Stimulated activated CD8-positive, alpha-beta memory T cell treated with anti-CD3 and anti-CD28 coated beads, Interleukin-4, amount 100 ng/mL, for 48 hours (primary cell): ENCODE results near the gene NMNAT2.

Source experiments
- DNase-seq: peaks from one replicate; pipeline ENCODE4 v3.0.0-alpha.2; 2020

The NMNAT2 gene

DNA sequence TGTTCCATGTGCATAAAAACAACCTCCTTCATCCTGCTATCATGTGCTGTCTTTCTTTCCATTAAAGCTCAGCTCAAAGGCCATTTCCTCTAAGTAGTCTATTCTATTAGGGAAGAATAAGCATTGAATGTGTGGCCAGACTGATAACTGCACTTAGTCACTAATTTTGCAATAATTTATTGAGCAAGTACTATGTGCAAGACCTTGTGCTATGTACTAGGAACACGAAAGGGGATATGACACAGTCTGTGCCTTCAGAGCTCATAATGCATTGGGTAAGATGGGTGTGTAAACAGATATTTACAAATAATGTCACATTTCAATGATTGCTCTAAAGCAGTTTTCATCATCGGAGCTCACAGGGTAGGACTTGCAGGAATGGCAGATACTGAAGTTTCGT, 54.2 kb downstream of the NMNAT2 start:
- DNase-seq = no peak

DNA sequence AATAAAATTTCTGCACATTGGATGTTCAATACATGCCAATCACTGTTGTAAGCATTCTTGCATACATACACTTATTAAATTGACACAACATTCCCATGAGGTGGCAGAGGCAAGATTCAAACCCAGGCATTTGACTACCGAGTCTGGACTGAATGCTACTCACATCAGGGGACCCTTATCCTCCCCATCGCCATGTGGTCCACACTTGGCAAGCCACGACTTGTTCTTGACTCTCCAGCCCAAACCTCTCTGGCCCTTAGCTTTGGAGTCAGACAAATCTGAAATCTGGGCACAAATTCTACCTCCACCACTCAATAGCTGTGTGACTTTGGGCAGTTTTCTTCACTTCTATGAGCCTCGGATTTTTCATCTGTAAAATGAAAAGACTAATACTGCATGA, 57.1 kb downstream of the NMNAT2 start:
- DNase-seq = no peak

DNA sequence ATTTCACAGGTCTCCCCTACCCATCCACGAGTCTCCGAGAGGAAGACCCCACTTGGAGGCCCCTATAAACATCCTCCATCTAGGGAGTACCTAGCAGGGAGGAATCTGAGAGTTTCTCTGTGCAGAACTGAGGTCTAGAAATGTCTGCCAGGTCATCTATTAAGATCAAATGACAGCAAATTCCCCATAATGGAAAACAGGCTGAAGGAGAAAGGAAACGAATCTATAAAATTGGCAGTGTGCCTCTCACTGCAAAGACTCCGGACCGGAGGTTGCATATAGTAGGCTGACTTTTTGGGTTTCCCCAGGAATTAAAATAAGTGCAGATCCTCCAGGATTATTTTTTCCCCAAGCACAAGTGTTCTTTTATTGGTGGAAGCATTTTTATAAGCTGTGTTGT, 57.7 kb downstream of the NMNAT2 start:
- DNase-seq = no peak

DNA sequence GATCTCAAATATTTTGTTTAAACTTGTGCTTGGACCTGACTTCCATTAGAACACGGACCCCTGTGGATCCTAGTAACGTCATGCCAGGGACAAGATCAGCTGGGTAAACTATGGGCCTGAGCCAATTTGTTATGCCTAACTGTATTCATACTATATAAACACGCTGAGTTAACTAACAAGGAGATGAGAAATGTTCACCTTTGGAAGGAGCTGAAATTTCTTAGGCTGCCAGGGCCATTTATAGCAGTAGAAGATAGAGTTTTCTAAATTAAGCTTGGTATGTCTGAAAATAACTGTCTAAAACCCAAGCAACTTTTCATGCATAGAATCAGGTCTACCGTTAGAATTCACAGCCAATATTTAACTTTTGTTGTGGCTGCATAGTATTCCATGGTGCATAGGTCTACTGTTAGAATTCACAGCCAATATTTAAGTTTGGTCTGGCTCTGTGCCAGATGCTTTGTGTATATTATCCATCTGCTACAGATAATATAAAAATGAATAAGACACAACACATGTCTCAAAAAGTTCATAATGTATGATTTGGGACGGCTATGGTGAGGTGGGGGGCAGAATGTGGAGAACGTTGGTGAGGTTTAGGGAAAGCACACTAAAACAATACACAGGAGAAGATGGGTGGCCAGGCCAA, 61.5 kb downstream of the NMNAT2 start:
- DNase-seq = no peak

DNA sequence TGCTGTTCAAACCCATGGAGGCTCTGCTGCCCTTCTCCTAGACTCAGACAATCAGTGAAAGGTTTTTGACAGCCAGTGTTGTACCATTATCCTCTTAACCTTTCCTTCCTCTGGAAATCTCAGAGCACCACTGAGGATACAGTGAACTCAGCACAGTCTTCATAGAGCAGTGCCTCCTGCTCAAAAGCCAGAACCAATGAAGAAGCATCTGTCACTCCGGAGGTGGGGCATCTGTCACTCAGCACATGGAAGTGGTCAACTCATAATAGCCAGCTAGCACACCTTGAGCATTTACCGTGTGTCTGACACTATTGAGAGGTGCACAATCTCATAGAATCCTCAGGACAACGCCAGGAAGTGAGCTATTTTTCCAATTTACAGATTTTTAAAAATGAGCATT, 62.4 kb downstream of the NMNAT2 start:
- DNase-seq = no peak

DNA sequence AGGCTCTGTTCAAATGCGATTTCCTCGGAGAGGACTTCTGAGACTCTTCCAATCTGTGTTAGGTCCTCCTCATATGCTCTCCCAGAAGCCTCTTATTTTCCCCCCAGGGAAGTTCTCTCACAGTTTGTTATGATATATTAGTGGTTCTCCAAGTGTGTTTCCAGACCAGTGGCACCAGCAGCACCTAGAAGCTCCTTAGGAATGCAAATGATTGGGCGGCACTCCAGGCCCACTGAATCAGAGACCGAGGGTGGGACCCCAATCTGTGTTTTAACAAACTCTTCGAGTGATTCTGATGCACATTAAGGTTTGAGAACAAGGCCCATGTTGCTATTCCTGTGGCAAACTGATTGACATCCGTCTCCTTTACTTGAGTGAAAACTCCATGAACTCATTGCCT, 63.0 kb downstream of the NMNAT2 start:
- DNase-seq = no peak

DNA sequence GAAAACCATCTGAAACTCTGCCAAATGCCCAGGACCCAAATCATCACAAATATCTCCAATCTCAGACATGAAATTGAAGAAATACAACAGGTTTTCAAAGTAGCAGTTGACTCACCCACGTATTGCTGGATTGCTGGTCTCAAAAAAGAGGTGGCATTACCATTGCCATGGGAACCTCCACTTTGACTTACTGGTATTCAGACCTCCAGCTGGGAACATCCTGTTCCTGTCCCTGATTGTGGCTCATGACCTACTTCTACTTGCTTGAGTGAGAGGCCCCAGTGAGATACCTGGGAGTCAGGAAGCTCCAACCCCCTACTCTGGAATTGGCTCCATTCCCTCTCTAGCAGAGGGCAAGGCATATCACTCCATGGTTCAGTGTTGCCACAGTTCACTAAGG, 64.6 kb downstream of the NMNAT2 start:
- DNase-seq = no peak

DNA sequence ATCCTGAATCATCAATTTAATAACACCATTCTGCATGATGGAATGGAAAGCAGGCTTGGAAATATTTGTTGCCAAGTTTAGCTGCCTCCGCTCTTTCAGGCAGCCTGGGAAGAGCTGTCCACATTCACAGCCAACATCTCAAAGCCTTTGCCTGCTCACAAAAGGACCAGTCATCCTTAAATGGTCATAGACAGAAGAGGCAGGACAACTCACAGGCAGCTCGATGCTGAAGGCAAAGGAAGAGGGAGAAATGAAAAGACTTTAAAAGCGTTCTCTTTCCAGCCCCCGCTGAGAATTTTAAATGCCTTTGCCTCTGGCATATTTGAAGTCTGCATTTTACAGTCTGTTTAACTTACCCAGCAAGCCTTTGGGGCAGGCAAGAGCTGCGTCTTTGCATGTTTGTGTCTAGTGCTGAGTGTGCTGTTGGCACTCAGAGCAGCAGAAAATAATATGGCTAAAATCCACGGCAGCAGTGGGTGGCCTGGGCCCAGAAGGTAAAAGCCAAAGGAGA, 68.9 kb downstream of the NMNAT2 start:
- no peak for DNase-seq

DNA sequence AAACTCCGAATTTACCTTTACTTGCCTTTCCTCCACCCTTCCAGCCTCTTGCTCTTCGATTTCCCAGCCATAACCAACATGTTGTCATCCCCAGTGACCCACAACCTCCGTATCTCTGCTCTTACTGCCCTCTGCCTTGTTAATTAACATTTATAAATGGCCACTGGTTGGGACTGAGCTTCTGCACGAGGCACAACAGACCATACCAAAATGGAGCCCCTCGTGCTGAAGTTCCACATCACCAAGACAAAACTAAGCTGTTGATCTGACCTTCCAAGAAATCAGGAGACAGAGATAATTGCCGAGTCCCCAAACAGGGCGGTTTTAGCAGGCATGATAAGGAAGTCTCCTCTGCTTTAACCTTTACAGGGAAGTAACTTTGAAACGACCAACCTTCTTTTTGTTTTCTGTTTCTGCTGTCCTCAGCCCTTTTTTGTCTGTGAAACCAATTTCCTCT, 71.9 kb downstream of the NMNAT2 start:
- DNase-seq = no peak

DNA sequence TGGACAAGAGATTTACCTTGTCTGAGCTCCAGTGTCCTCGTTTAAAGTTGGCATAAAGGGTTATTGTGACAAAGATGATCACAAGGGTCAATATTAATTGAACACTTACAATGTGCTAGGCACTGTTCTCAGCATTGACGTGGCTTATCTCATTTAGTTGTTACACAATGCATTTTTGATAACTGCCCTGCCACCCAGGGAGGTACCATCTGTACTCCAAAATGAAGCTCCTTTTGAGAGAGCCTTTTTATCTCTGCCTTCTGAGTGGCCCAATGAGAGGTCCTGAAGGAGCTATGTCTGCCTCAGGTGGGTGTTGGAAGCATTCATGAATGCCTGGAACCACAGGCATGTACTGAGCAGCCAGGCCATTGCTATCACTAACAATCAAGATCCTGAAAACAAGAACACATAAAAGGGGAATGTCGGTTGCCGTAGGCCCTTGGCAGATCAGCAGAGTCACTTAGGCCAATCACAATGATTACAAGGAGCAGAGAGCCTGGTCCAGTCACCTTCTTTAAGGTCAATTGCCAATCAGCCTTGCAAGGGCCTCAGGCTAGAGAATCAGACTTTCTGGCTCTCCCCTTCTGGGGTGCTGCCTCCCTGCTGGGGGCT, 78.5 kb downstream of the NMNAT2 start:
- no peak for DNase-seq

DNA sequence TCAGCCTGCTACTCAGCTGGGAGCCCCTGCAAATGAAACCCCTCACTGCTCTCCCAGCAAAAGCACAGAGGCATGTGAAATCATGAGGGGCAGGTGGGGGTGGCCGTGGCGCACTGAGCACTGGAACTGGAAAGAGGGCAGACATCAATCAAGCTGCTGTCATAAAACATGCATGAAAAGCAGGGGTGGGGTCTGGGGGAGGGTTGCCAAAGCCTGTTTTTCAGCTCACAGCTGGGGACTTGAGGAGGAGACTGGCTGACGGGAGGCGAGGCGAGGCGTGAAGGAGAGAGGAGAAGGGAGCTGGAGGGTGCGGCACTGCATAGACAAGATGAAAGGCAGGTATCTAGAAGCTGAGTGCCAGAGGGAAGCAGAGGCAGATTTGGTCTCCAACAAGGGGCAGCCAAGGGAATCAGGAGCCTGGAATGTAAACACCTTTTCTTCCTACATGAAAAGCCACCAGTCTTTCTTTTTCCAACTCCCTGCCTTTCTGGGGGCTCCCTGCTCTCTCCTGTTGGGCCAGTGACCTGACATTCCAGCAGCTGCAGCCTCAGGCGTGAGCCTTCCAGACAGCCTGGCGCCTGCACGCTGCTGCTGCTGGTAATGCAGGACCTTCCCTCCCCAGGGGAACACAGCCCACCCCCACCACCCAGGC, 87.0 kb downstream of the NMNAT2 start:
- no peak for DNase-seq

DNA sequence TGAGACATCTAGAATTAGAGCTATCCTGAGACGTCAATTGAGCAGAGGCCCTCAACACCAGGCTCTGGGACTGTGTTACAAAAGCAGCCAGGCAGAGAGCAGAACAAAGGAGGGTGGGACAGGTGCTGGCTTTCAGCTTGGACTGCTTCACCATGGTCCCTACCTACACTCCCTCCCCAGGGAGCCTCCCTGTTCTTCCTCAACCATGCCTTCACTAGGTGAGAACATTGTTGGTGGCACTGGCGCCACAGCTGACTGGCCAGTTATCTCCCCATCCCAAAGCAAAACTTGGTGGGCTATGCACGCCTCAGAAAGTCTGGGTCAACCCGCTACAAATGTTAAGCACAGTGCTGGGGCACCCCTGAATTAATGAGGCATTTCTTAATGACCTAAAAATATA, 87.8 kb downstream of the NMNAT2 start:
- no peak for DNase-seq

DNA sequence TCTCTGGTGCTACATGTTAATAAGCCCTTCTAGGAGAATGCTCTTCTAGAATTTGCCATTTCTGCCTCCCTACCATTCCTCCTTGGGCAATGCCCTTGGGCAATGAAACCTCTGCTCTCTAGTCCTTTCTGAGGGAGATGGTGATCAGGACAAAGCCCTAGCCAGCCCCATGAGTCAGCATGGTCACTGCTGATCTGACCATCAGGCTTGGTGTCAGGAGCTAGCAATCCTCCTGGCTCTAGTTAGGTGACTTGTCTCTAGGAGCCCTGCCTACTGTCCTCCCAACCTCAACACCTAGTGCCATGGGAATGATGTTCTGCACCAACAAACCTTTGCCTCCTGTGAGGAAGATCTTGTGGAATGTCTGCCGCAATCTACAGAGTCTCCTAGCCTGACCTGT, 89.8 kb downstream of the NMNAT2 start:
- no peak for DNase-seq

DNA sequence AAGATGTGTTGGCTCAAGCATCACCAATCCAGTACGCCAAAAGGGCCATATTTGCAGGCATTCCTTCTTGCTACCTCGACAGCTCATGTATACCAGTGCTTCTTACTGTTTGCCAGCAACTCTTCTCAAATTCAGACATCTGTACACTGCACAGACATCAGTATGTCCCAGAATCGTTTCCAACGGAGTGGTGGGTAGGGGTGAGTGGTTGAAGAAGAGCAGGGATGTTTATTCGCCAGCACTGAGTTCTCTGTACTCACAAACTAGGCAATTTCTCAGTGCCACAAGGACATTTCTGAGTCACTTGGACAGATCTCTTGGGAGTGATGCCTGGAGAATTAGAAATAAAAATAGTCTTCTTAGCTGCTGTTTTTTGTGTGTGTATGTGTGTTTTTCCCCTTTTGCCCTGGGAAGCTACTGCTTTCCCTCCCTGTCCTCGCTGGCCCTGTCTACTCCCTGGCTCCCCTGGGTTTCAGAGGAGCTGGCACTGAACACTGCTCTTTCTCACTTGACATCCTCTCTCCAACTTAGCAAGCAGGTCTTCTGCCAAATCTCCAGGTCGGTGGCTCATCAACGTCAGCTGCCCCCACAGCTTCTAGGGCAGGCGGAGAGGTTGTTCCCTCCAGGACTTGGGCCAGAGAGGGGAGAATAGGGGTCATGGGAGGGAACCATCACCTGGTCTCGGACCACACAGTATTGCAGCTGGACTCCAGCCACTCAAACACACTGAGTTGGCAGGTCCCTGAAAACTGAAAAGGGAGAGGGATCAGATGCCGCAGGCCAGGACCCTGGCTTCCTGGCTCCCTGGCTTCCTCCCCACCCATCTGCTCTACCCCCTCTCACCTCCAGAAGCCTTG, 90.5 kb downstream of the NMNAT2 start:
- DNase-seq = no peak

DNA sequence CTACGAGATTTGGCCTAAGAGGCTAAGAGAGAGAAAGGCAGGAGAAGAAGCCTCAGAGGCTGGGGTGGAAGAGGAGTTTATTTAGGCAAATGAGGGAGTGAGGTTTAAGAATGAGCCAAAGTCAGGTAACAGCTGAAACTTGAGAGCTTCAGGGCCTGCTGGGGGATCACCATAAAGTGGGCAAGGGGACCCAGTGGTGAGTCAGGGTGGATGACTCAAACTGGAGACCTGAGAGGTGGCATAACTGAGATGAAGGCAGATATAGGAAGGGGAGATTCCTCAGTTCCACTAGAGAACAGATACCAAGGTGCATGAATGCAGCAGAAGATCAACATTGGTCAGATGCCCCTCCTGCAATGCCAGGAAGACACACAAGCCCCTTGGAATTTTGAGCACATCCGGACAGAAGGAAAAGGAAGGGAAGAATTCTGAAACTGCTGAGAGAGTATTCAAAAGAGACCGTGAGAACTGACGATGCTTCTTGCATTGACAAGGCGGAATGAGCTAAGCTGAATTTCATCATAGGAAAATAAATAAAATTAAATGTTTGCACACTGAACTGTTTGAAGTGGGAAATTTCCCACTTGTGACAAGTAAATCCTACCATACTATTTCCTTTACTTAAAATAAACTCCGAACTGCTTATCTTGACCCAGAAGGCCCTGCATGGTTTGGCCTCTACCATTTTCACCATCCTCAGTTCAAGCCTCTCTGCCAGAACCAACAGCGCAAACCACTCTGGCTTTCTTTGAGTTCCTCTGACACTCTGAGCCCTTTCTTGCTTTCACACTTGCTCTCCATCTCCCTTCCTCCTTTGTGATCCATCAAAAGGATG, 94.1 kb downstream of the NMNAT2 start:
- no peak for DNase-seq

DNA sequence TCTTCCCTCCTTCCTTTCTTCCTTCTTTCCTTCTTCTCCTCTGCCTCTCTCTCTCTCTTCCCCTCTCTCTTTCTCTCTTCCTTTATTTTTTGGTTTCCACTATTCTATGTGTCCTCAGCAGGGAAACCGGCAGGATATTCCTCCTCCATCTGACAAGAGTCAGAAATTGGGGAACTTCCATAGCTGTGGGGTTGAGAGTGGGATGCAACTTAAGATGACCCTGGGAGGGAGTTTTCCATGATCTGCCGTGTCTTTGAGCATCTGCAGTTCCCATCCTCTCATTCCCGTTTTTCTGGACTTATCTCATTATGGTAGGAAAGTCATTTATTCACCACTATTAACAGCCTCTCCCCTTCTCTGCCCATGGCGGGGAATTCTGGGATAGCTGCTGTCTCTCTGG, 98.6 kb downstream of the NMNAT2 start:
- no peak for DNase-seq

DNA sequence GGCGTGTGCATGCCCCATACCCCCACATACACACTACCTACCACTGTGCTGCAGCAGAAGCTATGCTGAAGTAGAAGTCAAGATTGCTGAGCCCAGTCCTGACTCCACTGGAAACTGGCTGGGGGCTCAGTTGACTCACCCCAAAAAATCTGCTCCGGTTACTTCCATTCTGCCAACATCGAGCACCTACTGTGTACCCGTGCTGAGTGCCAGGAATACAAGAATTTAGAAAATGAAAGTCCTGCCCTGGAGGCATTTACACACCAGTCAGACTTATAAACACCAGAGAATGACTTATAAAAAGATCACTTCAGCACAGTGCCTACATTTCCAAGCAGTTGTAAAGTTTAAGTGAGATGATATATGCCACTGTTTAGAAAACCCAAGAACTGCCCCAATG, 99.1 kb downstream of the NMNAT2 start:
- no peak for DNase-seq

DNA sequence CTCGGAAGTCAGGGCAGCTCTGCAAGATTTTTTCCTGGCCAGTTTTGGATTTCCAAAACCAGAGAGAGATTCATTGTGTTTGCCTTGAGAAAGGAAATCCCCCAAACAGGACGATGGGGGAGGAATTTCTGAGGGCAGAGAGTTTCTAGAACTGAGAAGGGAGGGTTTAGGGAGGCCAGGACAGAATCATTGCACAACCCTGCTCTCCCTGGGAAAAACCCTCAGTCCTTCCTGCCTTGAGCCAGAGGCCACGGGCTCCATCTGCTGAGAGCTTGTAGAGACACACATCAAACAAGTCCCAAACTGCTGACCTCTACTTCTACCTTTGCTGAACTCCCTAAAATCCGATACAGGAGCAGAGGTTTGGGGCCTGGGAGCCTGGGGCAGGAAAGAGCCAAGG, 99.7 kb downstream of the NMNAT2 start:
- DNase-seq = no peak

DNA sequence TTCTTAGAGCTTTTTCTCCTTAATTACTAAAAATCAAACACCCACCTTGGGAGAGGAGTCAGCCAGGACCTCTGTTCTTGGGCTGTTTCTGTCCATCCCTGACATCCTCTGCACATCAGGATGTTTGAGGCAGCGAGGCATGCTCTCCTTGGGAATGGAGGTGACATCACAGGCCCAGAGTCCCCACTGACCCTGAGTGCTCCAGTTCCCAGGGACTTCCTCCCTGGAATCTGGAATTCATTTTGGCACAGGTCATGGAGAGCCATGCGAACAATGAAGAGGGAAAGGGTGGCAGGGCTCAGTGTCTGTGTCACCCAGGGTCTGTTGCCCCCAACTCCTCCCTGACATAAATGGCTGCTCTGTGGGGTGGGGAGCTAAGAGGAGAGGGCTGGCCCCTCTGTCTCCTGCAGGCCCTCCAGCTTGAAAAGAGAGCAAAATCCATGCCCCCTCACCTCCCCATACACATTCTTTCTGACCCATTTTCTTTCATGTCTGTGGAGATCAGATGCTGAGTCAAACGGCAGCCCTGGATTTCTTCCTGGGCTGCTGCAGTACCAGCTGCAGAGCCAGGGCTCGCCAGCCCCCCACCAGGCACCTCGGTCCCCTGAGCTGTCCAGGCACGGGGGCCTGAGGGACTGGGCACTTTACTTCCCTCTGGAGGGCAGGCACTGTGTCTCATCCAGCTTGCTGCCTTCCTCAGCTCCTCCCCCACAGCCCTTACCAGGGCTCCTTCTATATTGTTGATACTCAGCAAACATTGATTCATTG, 102.0 kb downstream of the NMNAT2 start:
- no peak for DNase-seq

DNA sequence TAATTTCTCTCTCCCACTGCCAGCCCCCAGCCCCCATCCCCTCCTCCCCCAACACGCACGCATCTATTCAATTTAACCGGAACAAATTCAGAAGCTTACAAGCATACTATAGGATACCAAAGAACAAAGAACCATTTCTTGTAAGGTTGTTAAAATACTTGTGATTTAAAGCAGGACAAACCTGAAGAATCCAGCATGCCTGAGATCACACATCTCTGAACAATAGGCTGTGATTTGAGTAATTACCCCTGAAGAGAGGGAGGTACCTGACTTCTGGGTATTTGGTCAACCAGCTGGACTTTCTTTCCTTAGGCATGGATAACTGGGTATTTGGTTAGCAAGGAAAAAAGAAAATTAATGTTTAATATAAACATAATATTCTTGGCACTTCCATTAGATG, 105.1 kb downstream of the NMNAT2 start:
- DNase-seq = no peak

DNA sequence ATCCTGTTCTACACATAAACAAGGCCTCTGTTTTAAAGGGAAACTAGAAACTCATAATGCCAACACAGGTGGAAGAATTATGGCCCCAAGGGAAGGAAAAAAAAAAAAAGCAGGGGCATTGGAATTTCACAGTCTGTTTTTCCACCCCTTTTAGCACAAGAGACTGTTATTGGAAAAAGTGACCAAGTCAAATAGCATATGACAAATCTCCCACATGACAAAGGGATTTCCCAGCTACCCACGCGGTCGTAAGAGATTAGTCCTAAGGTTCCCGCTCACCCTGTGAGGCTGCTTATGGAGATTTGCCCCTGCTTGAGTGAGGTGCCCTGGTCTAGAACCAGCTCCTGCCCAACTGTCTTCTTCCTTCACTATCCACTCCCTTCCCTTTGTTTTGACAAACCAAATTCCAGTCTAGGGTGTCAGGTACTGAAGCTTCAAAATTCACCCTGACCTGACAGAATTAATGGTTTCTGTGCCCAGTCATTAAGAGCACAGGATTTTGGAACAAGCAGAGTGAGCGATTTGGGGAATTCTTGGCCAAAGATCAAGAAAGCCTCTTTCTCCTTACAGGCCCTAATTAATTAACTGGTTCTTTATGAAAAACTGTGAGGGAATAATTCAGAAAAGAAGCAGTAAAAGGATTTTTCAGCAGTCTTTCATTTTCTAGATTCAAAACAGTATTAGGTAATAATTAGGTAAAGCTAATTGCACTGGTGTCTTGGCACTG, 107.3 kb downstream of the NMNAT2 start:
- peak; percentile 38 for DNase-seq
